NCI-H345 treated with DMSO at 0.1 percent for 48 hours (cell line): ENCODE results near the gene INAFM2.

ENCODE experiments used
- DNase-seq: peaks from one replicate; lab custom pipeline; 2025; ENCODE audit not compliant: unreplicated experiment; lab: John Stamatoyannopoulos, UW

Gene INAFM2

DNA sequence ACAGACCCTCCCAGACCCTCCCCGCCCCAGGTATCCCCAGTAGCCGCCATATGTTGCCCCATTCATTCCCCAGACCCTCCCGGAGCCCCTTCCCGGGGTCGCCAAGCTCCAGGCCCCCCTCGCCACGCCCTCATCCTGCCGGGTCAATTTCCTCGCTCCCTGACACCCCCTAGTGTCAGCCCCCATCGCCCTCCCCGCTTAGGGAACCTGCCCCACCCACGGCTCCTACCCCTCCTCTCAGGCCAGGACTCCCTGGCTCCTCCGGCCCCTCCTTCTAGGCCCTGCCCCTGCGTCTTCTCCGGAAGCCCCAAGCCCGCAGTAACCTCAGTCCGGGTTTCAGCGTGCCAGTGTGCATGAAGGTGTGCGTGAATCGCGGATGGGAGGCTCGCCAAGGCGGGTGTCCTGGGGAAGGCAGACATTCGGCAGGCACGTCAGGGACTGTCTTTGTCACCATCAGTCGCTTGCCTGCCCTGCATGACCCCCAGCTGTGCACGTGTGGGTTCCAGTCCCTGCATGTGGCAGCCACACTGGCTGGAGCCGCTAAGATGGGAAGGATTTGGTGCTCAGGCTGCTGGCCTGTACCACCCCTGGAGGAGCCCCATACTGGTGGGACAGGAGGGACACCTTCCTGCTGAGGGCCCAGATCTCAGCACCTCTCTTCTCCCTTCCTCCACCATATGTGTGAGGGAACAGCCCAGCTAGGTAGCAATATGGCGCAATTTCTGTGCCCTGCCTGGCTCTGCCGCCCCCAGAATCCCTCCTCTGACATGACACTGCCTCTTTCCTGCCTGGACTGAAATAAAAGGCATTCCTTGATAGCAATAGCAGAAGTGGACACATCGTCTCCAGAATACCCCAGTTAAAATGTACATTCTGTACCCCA is 35.2 kb downstream of the INAFM2 start:
- DNase-seq, result peak; percentile 10

- no peak for DNase-seq
These were observed 36.5 kb downstream of the INAFM2 start for GRCh38 chr15:40360015-40360414.

GRCh38 chr15:40361640-40362039 is 38.1 kb downstream of the INAFM2 start:
- DNase-seq, result no peak

- DNase-seq, result no peak
These were observed 40.1 kb downstream of the INAFM2 start for GRCh38 chr15:40363611-40364010.

DNA sequence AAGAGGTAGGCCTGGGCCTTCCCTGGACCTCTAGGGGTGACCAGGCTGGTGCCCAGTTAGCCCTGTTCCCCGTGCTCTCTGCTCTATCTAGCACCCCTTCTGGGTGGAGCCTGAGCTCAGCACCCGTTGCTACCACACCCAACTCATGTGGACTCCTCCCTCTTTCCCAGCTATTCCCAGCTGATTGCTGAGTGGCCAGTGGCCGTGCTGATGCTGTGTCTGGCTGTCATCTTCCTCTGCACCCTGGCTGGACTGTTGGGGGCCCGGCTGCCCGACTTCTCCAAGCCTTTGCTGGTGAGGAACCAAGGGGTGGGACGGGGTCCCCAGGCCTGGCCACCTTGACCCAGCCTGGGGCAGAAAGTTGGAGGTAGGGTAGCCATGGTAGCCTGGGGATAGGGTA is 40.8 kb downstream of the INAFM2 start:
- DNase-seq, result no peak

GRCh38 chr15:40365016-40365415 is 41.5 kb downstream of the INAFM2 start:
- no peak for DNase-seq

DNA sequence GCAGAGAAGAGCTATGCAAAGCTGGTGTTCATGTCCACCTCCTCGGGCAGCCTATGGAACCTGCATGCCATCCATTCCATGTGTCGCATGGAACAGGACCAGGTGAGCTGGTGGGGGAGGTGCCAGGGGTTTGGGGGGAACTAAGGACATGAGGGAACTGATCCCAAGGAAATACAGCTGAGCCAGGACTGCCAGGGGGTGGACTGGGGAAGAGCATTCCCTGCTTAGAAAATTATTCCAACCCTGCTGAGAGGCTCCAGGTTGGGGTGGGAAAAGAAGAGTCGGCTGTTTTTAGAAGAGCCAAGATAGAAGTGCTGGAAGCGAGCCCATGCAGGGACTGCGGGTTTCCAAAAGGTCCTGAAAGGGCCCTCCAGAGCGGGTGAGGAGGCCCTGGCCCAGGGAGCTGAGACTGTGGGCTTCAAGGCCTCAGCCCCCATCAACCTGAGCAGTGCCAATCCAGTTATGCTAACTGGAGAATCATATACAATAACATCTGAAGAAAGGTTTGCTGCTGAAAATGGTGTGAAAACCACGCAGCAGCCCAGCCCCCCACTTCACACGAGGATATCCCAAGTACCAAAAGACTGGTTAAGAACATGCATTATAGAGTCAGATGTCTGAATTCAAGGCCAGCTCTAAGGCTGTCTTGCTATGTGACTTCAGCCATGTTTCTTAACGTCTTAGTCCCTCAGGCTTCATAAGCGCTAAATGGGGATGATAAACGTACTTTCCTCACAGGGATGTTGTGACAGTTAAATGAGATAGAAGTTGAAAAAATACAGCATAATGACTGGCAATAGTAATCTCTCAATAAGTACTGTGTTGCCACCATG is 42.3 kb downstream of the INAFM2 start:
- no peak for DNase-seq

DNA sequence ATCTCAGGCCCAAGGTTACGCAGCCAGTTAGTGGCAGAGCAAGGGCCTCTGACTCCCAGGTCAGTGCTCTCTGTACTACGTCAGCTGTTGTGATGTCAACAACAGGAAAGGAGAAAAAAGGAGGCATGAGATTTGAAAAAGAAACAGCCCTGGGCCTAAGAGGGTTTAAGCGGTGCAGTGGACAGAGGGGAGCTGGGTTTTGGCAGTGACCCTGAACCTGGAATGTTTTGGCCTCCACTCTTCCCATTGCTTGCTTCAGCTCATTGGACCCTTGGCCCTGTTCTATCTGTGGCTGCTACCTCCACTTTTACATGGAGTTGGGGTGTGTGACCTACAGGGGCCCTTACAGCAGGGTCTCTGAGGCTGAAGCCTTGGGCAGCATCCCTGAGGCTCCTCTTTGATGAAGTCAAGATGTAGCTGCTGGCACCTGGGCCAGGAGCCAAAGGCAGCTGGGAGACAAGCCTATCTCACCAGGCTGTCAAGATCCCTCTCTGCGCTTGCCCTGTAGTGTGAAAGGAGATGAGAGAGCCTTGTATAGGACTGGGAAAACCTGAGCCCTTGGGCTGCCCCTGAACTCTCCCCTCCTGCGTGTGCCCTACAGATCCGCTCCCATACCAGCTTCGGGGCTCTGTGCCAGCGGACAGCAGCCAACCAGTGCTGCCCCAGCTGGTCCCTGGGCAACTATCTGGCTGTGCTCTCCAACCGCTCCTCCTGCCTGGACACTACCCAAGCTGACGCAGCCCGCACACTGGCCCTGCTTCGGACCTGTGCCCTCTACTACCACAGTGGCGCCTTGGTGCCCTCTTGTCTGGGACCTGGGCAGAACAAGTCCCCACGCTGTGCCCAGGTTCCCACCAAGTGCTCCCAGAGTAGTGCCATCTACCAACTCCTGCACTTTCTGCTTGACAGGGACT is 43.2 kb downstream of the INAFM2 start:
- DNase-seq, result no peak

- no peak for DNase-seq
These were observed 43.8 kb downstream of the INAFM2 start for GRCh38 chr15:40367371-40367685.

DNA sequence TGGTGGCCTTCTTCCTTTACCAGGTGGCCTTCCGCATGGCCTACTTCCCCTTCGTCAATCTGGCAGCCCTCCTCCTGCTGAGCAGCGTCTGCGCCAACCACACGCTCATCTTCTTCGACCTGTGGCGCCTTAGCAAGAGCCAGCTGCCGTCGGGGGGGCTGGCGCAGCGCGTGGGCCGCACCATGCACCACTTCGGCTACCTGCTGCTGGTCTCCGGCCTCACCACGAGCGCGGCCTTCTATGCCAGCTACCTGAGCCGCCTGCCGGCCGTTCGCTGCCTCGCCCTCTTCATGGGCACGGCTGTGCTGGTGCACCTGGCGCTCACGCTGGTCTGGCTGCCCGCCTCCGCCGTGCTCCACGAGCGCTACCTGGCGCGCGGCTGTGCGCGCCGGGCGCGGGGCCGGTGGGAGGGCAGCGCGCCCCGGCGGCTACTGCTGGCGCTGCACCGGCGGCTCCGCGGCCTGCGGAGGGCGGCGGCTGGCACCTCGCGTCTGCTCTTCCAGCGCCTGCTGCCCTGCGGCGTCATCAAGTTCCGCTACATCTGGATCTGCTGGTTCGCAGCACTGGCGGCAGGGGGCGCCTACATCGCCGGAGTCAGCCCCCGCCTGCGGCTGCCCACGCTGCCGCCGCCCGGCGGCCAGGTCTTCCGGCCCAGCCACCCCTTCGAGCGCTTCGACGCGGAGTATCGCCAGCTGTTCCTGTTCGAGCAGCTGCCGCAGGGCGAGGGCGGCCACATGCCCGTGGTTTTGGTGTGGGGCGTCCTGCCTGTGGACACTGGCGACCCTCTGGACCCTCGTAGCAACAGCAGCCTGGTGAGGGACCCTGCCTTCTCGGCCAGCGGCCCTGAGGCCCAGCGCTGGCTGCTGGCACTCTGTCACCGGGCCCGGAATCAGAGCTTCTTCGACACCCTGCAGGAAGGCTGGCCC is 44.5 kb downstream of the INAFM2 start:
- no peak for DNase-seq

GRCh38 chr15:40368719-40369473 is 45.4 kb downstream of the INAFM2 start:
- no peak for DNase-seq

GRCh38 chr15:40369474-40369869 is 46.0 kb downstream of the INAFM2 start:
- no peak for DNase-seq

DNA sequence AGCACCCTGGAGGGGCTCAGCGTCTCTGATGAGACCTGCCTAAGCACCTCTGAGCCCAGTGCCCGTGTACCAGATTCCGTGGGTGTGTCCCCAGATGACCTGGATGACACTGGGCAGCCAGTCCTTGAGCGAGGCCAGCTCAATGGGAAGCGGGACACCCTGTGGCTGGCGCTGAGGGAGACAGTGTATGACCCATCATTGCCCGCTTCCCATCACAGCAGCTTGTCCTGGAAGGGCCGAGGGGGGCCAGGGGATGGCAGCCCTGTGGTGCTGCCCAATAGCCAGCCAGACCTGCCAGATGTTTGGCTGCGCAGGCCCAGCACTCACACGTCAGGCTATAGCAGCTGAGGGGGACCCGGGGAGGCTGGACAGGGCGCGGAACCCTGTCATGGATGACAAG is 46.5 kb downstream of the INAFM2 start:
- DNase-seq, result no peak

GRCh38 chr15:40372981-40373380 is 49.5 kb downstream of the INAFM2 start:
- no peak for DNase-seq
